ENCODE results near the gene UBE2Q1. TPM values are rescaled to one million over a fixed set of nuclear protein-coding genes. Genes with fewer than 3 reads are reported as not detected.

UBE2Q1 gene
- total RNA-seq, 1 experiment from 2014 or later = 62.7 TPM

DNA sequence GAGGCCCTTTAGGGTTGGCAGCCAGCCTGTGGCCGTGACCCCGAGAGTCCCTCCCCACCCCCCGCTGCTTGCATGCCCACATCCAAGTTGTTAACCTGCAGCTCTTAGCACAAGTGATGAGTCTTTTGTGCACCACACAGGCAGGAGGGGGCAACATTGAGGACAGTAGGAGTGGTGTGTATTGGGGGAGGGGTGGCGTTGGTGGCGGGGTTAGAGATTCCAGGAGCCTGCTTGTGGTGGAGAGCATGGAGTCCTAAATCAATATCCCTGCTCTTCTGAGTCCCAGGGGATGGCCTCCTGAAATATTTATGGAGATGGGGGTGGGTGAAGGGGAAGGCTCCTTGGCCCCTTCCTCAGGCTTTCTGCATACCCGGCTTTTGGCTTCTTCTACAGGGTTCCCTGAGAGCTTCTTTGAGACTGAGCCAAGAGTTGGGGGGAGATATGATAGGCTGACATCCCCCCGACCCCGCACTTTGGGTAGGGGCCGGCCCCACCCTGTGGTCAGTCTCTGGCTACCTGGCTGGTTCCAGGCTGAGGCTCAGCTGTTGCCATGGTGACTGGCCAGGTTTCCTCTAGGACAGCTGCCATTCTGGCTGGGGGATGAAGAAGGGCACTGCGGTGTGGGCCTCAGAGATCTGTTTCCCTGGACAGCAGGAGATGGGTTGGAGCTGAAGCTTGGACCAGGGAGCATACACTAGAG, 14.2 kb upstream of the UBE2Q1 start:
- ATAC-seq = no peak
- peak; percentile 23 for DNase-seq (ENCODE audit: low spot score)
- ChIA-PET POLR2A (interaction anchor here (0.8 kb wide), 1 partner anchor 12 kb away, joined by 3 read pairs; no protein-coding TSS in a partner anchor), CTCF (interaction anchor here (1.3 to 2.9 kb wide), 2 partner anchors 13 to 26 kb away, joined by 4 to 9 read pairs; no protein-coding TSS in a partner anchor)
- H3K9me3 Mint-ChIP-seq = no peaks in the 10 kb centered on the region
- H3K36me3 Mint-ChIP-seq = peaks cover 5% of the 10 kb centered on the region; the same call in 1 of the 2 replicates
- H3K4me3 Mint-ChIP-seq = no peak overlapping the region
- H3K4me1 Mint-ChIP-seq = peaks cover 23% of the 10 kb centered on the region
- H3K27me3 Mint-ChIP-seq (ENCODE audit: low read depth) = peaks cover 14% of the 10 kb centered on the region
- TF ChIP-seq TCF7 (CRISPR knock-in tag; IDR thresholded peaks at IDR 0.05; ENCODE audit: low read depth) (no peak), RELA (CRISPR knock-in tag; IDR thresholded peaks at IDR 0.05; ENCODE audit: borderline replicate concordance) (no peak), CREB1 (CRISPR knock-in tag; IDR thresholded peaks at IDR 0.05) (no peak), SP1 (CRISPR knock-in tag; conservative IDR thresholded peaks at IDR 0.05) (no peak), SMAD3 (CRISPR knock-in tag; IDR thresholded peaks at IDR 0.05; ENCODE audit: borderline replicate concordance) (no peak), TEAD4 (CRISPR knock-in tag; IDR thresholded peaks at IDR 0.05) (no peak), ZNF396 (CRISPR knock-in tag; IDR thresholded peaks at IDR 0.05; ENCODE audit: borderline replicate concordance) (no peak), ESRRA (CRISPR knock-in tag; IDR thresholded peaks at IDR 0.05; ENCODE audit: borderline replicate concordance) (no peak), SMAD4 (CRISPR knock-in tag; IDR thresholded peaks at IDR 0.05) (no peak), ZNF219 (CRISPR knock-in tag; IDR thresholded peaks at IDR 0.05; ENCODE audit: borderline replicate concordance) (no peak), NR3C1 (CRISPR knock-in tag; conservative IDR thresholded peaks at IDR 0.05; ENCODE audit: low read depth) (no peak), NFYB (CRISPR knock-in tag; conservative IDR thresholded peaks at IDR 0.05; ENCODE audit: low read depth) (no peak)
- TF ChIP-seq, protein P1, sequence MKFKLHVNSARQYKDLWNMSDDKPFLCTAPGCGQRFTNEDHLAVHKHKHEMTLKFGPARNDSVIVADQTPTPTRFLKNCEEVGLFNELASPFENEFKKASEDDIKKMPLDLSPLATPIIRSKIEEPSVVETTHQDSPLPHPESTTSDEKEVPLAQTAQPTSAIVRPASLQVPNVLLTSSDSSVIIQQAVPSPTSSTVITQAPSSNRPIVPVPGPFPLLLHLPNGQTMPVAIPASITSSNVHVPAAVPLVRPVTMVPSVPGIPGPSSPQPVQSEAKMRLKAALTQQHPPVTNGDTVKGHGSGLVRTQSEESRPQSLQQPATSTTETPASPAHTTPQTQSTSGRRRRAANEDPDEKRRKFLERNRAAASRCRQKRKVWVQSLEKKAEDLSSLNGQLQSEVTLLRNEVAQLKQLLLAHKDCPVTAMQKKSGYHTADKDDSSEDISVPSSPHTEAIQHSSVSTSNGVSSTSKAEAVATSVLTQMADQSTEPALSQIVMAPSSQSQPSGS (CRISPR knock-in tag; IDR thresholded peaks at IDR 0.05; ENCODE audit: borderline replicate concordance, low read depth) = no peak
- TF ChIP-seq, protein P2, sequence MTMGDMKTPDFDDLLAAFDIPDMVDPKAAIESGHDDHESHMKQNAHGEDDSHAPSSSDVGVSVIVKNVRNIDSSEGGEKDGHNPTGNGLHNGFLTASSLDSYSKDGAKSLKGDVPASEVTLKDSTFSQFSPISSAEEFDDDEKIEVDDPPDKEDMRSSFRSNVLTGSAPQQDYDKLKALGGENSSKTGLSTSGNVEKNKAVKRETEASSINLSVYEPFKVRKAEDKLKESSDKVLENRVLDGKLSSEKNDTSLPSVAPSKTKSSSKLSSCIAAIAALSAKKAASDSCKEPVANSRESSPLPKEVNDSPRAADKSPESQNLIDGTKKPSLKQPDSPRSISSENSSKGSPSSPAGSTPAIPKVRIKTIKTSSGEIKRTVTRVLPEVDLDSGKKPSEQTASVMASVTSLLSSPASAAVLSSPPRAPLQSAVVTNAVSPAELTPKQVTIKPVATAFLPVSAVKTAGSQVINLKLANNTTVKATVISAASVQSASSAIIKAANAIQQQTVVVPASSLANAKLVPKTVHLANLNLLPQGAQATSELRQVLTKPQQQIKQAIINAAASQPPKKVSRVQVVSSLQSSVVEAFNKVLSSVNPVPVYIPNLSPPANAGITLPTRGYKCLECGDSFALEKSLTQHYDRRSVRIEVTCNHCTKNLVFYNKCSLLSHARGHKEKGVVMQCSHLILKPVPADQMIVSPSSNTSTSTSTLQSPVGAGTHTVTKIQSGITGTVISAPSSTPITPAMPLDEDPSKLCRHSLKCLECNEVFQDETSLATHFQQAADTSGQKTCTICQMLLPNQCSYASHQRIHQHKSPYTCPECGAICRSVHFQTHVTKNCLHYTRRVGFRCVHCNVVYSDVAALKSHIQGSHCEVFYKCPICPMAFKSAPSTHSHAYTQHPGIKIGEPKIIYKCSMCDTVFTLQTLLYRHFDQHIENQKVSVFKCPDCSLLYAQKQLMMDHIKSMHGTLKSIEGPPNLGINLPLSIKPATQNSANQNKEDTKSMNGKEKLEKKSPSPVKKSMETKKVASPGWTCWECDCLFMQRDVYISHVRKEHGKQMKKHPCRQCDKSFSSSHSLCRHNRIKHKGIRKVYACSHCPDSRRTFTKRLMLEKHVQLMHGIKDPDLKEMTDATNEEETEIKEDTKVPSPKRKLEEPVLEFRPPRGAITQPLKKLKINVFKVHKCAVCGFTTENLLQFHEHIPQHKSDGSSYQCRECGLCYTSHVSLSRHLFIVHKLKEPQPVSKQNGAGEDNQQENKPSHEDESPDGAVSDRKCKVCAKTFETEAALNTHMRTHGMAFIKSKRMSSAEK (CRISPR knock-in tag; IDR thresholded peaks at IDR 0.05; ENCODE audit: borderline replicate concordance) = no peak
- no peak overlapping the region for H3K27ac Mint-ChIP-seq

- CTCF ChIA-PET = no interaction called here
- DNase-seq (ENCODE audit: low spot score) (no peak), ATAC-seq (no peak)
- H3K9me3 Mint-ChIP-seq = no peaks in the 10 kb centered on the region
- H3K27ac Mint-ChIP-seq = no peak overlapping the region
- POLR2A ChIA-PET = no interaction called here
- H3K27me3 Mint-ChIP-seq (ENCODE audit: low read depth) = peaks cover 14% of the 10 kb centered on the region
- H3K36me3 Mint-ChIP-seq = peaks cover 5% of the 10 kb centered on the region; the same call in 1 of the 2 replicates
- peaks cover 27% of the 10 kb centered on the region for H3K4me1 Mint-ChIP-seq
- no peak overlapping the region for H3K4me3 Mint-ChIP-seq
- TF ChIP-seq ARID4B (CRISPR knock-in tag; IDR thresholded peaks at IDR 0.05; ENCODE audit: borderline replicate concordance) (no peak), CDX4 (CRISPR knock-in tag; IDR thresholded peaks at IDR 0.05; ENCODE audit: borderline replicate concordance) (no peak), ATF1 (CRISPR knock-in tag; IDR thresholded peaks at IDR 0.05) (no peak), MAX (CRISPR knock-in tag; IDR thresholded peaks at IDR 0.05) (no peak), GABPB1 (CRISPR knock-in tag; IDR thresholded peaks at IDR 0.05) (no peak), ESRRA (CRISPR knock-in tag; IDR thresholded peaks at IDR 0.05; ENCODE audit: borderline replicate concordance) (no peak), PRDM15 (CRISPR knock-in tag; IDR thresholded peaks at IDR 0.05) (no peak)
Measured at GRCh38 chr1:154571964-154572288, 13.5 kb upstream of the UBE2Q1 start.

All from WTC11 (cell line).